NAMALWA (cell line): ENCODE measurements around the gene PLEKHG3.

Source experiments
- DNase-seq: peaks from one replicate; pipeline ENCODE4 v3.0.0-alpha.2; 2015; ENCODE audit warnings: low spot score

The PLEKHG3 gene

GRCh38 chr14:64748521-64748920 lies 44.3 kb downstream of the PLEKHG3 start:
- no peak for DNase-seq

GRCh38 chr14:64748995-64749714 lies 44.9 kb downstream of the PLEKHG3 start:
- no peak for DNase-seq

GRCh38 chr14:64752909-64753308 lies 48.7 kb downstream of the PLEKHG3 start:
- no peak for DNase-seq

- DNase-seq: no peak
These were observed 49.1 kb downstream of the PLEKHG3 start for GRCh38 chr14:64753374-64753773.

- no peak for DNase-seq
These were observed 49.8 kb downstream of the PLEKHG3 start for GRCh38 chr14:64753999-64754398.

- DNase-seq: no peak
These were observed 50.5 kb downstream of the PLEKHG3 start for GRCh38 chr14:64754685-64755084.

- no peak for DNase-seq
These were observed 51.6 kb downstream of the PLEKHG3 start for GRCh38 chr14:64755781-64756221.

GRCh38 chr14:64756712-64757111 lies 52.5 kb downstream of the PLEKHG3 start:
- no peak for DNase-seq

- no peak for DNase-seq
These were observed 53.4 kb downstream of the PLEKHG3 start for GRCh38 chr14:64757601-64758000.

GRCh38 chr14:64758025-64758521 lies 53.8 kb downstream of the PLEKHG3 start:
- DNase-seq: no peak

- no peak for DNase-seq
These were observed 54.7 kb downstream of the PLEKHG3 start for GRCh38 chr14:64758691-64759554.

GRCh38 chr14:64759555-64759938 lies 55.3 kb downstream of the PLEKHG3 start:
- no peak for DNase-seq

GRCh38 chr14:64760146-64760755 lies 56.0 kb downstream of the PLEKHG3 start:
- peak; percentile 32 for DNase-seq

GRCh38 chr14:64760916-64761315 lies 56.7 kb downstream of the PLEKHG3 start:
- no peak for DNase-seq

GRCh38 chr14:64761441-64762043 lies 57.3 kb downstream of the PLEKHG3 start:
- peak; percentile 10 for DNase-seq

- DNase-seq: peak; percentile 52
These were observed 58.1 kb downstream of the PLEKHG3 start for GRCh38 chr14:64762044-64763034.

- no peak for DNase-seq
These were observed 59.0 kb downstream of the PLEKHG3 start for GRCh38 chr14:64763085-64763782.

GRCh38 chr14:64763801-64764621 lies 59.8 kb downstream of the PLEKHG3 start:
- DNase-seq: peak; percentile 11
